NCI-H774 (cell line): ENCODE data around the gene DCPS.

ENCODE experiments used
- DNase-seq: peaks from one replicate; lab custom pipeline; 2025; lab: John Stamatoyannopoulos, UW

DCPS gene

GRCh38 chr11:126328444-126328843, 24.6 kb downstream of the DCPS start:
- DNase-seq, result no peak

DNA sequence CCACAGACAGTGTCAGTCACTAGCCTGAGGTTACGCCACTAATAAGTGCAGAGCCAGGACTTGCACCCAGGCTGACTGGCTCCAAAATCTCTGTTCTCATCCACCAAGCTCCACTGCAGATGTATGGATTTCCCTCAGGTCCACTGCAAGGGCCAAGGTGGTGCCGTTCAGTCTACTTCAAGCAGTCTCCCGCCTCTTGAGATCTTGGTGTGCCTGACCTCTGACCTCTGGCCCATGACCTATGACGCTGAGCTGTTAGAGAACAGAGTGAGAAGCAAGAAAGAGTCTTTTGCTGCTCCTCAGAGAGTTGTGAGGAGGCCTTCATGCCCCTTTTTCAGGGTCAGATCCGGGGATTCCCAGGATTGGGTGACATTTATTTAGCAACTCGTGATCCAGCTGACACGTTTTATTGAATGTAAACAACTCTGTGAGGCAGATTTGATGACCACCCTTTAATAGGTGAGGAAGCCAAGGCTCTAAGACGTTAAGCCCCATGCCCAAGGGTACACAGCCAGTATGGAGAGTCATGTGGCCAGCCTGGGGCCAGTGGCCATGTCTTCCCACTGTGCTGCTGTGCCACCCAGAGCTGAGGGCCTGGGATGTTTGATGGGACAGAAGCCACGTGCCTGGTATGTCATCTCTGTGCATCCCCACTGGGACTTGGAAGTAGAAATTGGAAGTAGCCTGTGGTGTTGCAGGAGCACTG, 25.2 kb downstream of the DCPS start:
- no peak for DNase-seq

DNA sequence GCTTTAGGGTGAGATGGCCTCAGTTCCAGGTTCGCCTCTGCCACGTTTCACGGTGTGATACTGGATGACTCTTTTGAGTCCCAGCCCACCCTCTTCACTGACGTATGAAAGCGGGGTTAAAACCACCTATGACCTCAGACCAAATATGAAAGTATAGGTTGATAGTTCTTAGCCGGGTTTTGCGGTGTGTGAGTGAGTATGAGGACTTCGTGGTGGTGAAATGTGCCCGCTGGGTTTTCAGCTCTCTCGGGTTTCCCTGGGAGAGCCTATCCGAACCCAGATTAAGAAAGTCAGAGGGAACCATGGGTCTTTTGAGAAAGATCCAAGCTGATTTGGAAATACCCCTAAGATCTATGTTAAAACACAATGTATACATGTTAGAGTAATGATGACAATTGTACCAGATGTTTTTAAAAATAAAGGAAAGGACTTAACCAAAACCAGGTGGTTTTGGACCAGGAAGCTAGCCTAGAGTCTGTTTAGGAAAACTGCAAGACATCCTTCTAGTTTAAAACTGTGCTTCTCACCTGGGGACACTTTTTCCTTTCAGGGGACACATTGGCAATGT, 25.9 kb downstream of the DCPS start:
- no peak for DNase-seq

- no peak for DNase-seq
These were observed 27.4 kb downstream of the DCPS start for GRCh38 chr11:126331286-126331685.

DNA sequence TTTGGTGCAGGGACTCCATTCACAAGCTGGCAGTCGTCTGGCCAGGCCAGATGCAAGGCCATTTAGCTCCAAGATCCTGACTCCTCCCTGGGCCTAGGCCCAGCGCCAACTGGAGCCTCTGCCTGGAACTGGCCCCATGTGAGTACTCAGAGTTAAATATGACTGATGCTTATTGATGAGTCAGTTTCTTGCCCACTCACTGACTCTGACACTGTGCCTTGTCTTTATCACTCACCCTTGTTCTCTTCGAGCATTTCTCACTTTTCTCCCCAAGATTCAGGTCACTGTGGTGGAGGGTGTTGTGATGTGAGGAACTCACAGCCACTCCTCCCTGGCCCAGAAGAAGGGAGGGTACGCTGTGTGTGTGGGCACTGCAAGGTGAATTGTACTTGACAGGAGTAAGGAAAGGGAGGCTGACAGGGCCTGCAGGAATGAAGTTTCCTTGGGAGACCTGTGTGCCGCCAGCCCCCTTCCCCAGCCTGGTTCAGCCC, 28.4 kb downstream of the DCPS start:
- DNase-seq, result no peak

DNA sequence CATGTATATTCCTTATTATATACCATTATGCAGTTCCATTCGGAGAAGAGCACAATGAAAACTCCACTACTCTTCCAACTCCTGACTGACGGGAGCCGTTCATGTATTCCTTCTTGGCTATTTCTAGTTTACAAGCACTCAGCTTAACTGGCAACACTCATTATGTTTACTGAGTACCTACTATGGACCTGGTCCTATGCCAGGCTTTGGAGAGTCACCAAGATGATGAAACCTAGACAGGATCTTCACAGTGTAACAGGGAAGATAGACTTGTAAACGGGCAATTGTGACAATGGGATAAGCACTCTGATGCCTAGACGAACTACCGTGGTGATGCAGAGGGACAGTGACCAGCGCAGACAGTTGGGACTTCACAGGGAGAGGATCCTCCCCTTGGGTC, 29.3 kb downstream of the DCPS start:
- DNase-seq, result no peak

DNA sequence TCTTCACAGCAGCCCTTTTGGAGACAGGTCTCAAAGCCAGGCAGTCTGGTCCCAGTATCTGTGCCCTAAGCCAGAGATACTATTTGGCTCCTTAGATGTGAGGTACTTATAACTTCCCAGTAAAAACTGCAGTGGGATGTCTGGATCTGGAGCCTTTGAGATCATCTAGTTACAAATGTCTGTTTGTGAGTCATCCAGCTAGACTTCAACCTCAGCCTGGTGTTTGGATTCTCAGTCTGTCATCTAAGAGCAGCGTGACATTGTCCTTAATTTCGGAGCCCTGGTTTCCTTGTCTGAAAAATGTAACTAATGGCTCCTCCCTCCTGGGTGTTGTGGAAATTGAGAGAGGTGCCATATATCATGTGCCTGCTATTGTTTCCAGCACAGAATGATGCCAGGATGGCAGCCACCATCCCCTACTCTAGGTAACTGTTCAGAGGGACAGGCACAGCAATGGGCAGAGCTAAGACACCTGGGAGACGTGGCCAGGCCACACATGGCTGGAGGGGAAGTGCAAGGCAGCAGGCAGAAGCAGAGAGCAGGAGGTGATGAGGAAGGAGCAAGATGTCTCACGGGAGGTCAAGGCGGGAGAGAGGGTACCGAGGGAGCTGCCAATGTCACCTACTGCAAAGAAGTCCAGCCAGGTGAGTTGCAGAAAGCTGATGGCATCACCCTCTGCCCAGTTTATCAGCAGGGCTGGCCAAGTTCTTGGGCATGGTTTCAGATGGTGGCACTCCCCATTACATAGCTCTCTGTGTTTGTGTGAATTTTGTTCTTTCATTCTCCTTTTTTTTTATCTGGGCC, 31.0 kb downstream of the DCPS start:
- no peak for DNase-seq

DNA sequence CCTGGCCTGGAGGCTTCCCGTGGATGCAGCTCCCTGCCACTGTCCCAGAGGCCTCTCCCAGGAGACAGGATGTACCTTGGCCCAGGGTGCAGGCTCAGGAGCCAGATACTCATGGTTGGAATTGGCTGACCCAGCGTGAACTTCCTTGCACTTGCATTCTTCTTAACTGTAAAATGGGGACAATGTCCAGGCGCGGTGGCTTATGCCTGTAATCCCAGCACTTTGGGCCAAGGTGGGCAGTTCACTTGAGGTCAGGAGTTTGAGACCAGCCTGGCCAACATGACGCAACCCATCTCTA, 31.6 kb downstream of the DCPS start:
- DNase-seq, result no peak

DNA sequence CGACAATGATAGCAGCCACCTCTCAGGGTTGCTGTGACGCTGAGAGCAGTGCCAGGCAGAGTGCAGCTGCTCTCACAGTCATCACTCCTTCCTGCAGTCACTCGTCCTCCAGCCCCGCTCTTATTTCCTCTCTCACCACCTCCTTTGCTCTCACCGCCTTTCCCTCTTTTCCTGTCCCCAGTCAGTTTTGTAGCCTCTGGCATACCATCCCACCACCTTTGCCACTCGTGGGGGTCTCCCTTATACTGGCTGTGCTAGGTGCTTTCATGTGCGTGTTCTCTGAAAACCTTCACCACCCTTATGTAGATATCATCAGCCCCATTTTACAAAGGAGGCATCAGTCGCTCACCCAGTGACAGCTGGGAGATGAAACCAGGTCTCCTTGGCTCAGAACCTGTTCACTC, 32.3 kb downstream of the DCPS start:
- no peak for DNase-seq

GRCh38 chr11:126336671-126337101, 32.8 kb downstream of the DCPS start:
- DNase-seq, result no peak

DNA sequence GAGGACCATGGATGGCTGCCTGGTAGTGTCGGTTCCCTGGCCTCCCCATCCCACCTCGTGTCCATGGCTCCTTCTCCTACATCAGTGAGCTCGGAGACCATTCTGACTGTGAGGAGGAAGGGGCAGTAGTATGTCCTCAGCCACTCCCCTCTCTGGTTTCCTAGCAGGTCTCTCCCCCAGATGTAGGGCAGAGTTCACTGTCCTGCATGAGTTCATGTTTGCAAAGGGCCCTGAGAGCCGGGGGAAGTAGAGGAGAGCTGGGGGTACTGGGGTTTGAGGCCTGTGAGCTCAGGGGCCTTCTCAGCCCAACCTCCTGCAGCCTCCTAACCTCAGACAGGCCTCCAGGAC, 33.2 kb downstream of the DCPS start:
- no peak for DNase-seq

DNA sequence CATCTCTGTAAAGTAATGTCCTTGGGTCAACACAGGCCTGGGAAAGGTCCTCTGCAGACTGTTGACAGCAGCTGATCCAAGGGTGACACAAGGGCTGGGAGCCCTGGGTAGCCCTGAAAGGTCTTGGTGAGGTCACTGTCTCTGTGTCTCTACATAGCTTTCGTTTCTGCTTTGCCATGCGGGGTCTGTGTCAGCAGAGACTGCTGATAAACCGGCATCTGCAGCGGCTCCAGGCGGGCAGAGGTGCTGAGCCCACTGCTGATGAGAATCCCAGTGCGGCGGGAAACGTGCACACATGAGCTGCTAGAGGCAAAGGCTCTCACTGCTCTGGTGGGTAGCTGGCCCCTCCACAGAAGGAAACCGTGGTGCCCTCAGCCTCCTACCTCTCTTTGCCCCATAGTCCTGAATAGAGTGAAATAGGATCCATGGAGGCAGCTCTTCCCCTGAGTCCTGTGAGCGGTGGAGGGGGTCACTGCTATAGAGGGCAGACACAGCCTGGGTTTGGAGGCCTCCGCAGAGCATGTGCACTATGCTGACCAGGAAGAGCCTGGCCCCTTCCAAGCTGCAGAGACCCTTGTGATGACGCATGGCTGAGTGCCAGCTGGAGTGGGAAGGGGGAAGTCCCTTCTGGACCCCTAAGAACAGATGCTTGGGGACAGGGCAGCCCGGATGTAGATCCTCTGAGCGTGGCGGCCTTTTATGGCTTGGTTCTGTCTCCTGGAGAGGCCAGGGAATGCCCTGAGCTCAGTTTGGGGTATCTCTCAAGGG, 33.8 kb downstream of the DCPS start:
- DNase-seq, result no peak

DNA sequence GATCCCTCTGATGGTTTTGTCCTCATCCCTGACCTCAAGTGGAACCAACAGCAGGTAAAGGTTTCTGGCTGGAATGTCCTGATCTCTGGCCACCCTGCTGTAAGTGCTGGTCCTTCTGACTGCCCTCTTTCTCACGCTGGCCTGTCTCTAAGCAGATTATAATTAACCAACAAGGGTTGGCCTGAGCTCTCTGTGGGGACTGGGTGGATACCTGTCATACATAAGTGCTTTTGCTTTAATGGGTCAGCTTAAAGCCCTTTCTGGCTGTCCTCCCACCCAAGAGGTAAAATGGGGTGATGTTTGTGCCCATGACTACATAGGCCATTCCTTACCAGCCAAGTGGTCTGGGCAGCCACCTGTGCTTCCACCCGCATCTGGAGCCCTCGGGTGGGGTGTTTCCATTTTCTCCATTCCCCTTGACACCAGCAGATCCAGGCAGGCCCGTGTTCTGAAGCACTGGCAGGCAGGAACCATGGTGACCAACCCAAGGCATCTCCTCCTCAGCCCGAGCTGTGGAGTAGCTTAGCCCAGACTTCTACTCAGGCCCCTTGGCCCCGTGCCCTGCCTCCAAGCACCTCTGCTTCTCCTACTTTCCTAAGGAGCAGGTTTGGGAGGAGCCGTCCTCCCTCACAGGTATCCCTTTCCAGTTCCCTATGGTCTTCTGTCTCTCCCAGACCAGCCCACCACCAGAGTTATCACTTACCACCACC, 34.6 kb downstream of the DCPS start:
- no peak for DNase-seq

- no peak for DNase-seq
These were observed 35.4 kb downstream of the DCPS start for GRCh38 chr11:126339073-126339862.

- DNase-seq, result no peak
These were observed 36.1 kb downstream of the DCPS start for GRCh38 chr11:126339863-126340434.

DNA sequence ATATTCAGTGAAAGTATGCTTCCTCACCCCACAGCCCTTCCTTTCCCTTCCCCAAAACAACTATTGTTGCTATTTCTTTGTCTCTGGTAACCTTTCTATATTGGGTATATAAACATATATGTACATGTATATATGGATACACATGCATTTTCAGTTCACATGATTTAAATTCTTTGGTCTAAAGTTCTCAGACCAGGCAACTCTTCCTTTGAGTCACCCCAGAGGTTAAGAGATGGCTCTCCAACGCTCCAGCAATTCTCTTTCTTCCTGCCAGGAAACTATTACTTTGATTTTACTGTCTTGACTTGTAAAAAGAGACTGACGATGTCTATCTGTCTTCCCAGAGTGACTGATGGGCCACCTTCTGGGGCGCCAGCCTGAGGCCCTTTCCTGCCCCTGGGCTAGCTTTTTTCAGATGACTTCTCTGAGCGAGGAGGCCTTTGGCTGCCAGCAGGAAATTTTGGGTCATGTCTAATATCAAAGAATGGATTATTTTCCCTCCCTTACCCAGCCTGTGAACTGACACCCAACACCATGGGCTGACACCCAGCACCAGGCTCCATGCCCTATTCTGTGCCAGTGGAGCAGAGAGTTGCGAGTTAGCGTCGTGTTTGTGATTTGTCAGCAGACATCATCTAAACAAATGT, 37.2 kb downstream of the DCPS start:
- DNase-seq, result no peak

- no peak for DNase-seq
These were observed 37.9 kb downstream of the DCPS start for GRCh38 chr11:126341760-126342161.

- no peak for DNase-seq
These were observed 39.2 kb downstream of the DCPS start for GRCh38 chr11:126343051-126343450.

DNA sequence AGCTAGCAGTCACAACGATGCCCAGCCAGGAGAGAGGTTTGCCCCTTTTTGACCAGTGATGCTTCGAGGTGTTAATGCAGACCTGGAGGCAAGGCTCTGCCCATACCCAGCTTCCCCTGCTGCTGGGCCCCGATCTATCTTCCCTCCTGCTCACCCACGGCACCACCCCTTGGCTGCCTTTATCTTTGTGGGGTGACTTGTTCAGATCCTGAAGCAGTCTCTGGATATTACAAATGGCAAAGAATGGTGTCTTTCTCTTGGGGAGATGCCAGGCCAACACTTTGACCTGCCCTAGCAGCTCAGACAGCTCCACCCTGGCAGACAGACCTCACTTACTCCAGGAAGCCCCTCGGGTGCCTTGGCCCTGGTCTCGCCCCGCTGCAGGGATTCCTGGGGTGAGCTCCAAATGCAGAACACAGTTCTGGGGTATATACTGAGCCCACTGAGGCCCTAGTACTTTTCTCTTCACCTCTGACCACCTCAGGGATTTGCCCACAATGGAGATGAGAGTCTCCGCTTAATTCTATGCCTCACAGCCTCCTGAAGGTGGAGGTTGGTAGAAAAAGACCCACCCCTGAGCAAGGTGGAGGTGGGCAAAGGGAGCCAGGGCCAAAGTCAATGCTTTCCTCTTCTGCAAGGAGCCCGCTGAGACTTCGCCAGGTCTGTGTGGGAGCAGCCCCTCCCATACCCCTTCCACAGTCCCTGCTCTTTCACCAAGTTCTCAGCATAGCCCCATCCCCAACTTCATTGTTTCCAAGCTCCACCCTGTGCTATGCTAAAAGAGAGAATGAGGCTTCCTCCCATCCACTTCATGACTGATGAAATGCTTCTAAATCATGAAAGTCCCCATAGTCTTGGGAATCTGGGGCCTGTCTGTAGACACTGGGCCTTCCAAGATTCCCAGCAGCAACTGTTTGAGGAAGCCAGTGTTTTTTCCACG, 40.6 kb downstream of the DCPS start:
- no peak for DNase-seq
